ENCODE measurements around the gene MYO10. TPM values are rescaled to one million over a fixed set of nuclear protein-coding genes. Genes with fewer than 3 reads are reported as not detected.

MYO10 gene
- total RNA-seq, 4 donors from 2014 or later, result 3.2 to 30.7 (median 22.9) TPM

- Histone ChIP-seq H3K4me3 (no peak overlapping the region), H3K27me3 (no peaks in the 10 kb centered on the region), H3K27ac (no peak overlapping the region), H3K9me3 (no peaks in the 10 kb centered on the region), H3K36me3 (no peaks in the 10 kb centered on the region), H3K4me1 (no peaks in the 10 kb centered on the region)
- no peak for DNase-seq
- intact Hi-C loops (cut with DNase I; ENCODE audit: low total_unique reads), result no loop called here
- TF ChIP-seq POLR2A (IDR thresholded peaks at IDR 0.05), result no peak
- TF ChIP-seq, protein P1, sequence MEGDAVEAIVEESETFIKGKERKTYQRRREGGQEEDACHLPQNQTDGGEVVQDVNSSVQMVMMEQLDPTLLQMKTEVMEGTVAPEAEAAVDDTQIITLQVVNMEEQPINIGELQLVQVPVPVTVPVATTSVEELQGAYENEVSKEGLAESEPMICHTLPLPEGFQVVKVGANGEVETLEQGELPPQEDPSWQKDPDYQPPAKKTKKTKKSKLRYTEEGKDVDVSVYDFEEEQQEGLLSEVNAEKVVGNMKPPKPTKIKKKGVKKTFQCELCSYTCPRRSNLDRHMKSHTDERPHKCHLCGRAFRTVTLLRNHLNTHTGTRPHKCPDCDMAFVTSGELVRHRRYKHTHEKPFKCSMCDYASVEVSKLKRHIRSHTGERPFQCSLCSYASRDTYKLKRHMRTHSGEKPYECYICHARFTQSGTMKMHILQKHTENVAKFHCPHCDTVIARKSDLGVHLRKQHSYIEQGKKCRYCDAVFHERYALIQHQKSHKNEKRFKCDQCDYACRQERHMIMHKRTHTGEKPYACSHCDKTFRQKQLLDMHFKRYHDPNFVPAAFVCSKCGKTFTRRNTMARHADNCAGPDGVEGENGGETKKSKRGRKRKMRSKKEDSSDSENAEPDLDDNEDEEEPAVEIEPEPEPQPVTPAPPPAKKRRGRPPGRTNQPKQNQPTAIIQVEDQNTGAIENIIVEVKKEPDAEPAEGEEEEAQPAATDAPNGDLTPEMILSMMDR (IDR thresholded peaks at IDR 0.05), result no peak
These were observed 203.7 kb downstream of the MYO10 start for GRCh38 chr5:16732356-16732755.

GRCh38 chr5:16727755-16728325 lies 208.2 kb downstream of the MYO10 start:
- Histone ChIP-seq H3K4me3 (no peak overlapping the region), H3K27me3 (no peaks in the 10 kb centered on the region), H3K4me1 (no peaks in the 10 kb centered on the region), H3K27ac (no peak overlapping the region), H3K9me3 (no peaks in the 10 kb centered on the region), H3K36me3 (no peaks in the 10 kb centered on the region)
- no peak for DNase-seq
- intact Hi-C loops (cut with DNase I; ENCODE audit: low total_unique reads), result no loop called here
- TF ChIP-seq, protein P1 (IDR thresholded peaks at IDR 0.05), result no peak
- TF ChIP-seq POLR2A (IDR thresholded peaks at IDR 0.05), result no peak

DNA sequence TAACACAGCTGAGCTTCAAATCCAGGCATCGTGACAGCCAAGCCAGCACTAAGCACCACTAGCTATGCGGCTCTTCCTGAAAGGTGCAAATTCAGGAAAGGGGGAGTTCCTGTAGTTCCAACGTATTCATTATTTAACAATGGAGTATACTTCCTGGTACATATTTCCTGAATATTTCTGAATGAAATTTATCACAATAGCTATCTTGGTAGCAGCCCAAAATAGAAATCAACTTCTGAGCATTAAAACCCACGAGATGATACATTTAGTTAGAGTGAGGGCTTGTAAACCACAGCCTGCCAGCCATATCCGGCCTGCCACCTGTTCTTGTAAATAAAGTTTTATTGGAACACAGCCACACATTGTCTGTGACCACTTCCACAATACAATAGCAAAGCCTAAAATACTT lies 209.5 kb downstream of the MYO10 start:
- intact Hi-C loops (cut with DNase I; ENCODE audit: low total_unique reads), result no loop called here
- Histone ChIP-seq H3K27ac (no peak overlapping the region), H3K4me1 (no peaks in the 10 kb centered on the region), H3K9me3 (no peaks in the 10 kb centered on the region), H3K36me3 (no peaks in the 10 kb centered on the region), H3K4me3 (no peak overlapping the region), H3K27me3 (no peaks in the 10 kb centered on the region)
- no peak for DNase-seq
- TF ChIP-seq, protein P1 (IDR thresholded peaks at IDR 0.05), result no peak
- no peak for TF ChIP-seq POLR2A (IDR thresholded peaks at IDR 0.05)

DNA sequence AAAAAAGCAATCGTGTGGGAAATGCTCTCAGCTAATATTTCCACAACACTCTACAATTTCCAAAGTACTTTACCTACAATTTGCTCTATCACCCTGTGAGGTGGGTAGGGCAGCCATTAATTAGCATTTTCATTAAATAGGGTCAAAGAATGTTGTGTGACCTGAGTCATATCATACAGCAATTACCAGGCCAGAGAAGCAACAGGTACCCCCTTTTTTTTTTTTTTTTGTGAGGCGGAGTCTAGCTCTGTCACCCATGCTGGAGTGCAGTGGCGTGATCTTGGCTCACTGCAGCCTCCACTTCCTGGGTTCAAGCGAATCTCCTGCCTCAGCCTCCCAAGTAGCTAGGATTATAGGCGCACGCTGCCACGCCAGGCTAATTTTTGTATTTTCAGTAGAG lies 210.5 kb downstream of the MYO10 start:
- DNase-seq, result no peak
- Histone ChIP-seq H3K4me1 (no peaks in the 10 kb centered on the region), H3K27me3 (no peaks in the 10 kb centered on the region), H3K9me3 (no peaks in the 10 kb centered on the region), H3K36me3 (no peaks in the 10 kb centered on the region), H3K27ac (no peak overlapping the region), H3K4me3 (no peak overlapping the region)
- intact Hi-C loops (cut with DNase I; ENCODE audit: low total_unique reads), result no loop called here
- TF ChIP-seq, protein P1 (IDR thresholded peaks at IDR 0.05), result no peak
- no peak for TF ChIP-seq POLR2A (IDR thresholded peaks at IDR 0.05)

- Histone ChIP-seq H3K36me3 (no peaks in the 10 kb centered on the region), H3K27ac (no peak overlapping the region), H3K4me1 (no peaks in the 10 kb centered on the region), H3K9me3 (no peaks in the 10 kb centered on the region), H3K4me3 (no peak overlapping the region), H3K27me3 (no peaks in the 10 kb centered on the region)
- DNase-seq, result no peak
- TF ChIP-seq POLR2A (IDR thresholded peaks at IDR 0.05), result no peak
- TF ChIP-seq, protein P1 (IDR thresholded peaks at IDR 0.05), result no peak
- intact Hi-C loops (cut with DNase I; ENCODE audit: low total_unique reads), result no loop called here
These were observed 212.3 kb downstream of the MYO10 start for GRCh38 chr5:16723821-16724220.
